ENCODE results near the gene ADNP2. TPM values are rescaled to one million over a fixed set of nuclear protein-coding genes. Genes with fewer than 3 reads are reported as not detected.

The ADNP2 gene
- total RNA-seq, 1 experiment from 2014 or later, result 40.5 TPM

DNA sequence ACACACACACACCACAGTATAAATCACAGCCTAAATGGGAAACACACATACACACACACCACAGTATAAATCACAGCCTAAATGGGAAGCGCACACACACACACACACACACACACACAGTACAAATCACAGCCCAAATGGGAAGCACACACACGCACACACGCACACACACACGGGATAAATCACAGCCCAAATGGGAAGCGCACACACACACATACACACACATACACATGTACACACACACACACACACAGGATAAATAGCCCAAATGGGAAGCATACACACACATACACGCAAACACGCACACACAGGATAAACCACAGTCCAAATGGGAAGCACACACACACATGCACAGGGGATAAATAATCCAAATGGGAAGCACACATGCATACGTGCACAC, 68.1 kb downstream of the ADNP2 start:
- in situ Hi-C loops (cut with HindIII; ENCODE audit: low pct_unique_long_range_greater_than_20kb, low sequenced_read_pairs), result no loop called here
- Histone ChIP-seq H3K27ac (ENCODE audit: low read length) (no peak overlapping the region), H3K36me3 (ENCODE audit: control insufficient read depth, insufficient read depth, low read length) (no peaks in the 10 kb centered on the region), H3K4me3 (ENCODE audit: low read depth in 2 of 2, low read length in 2 of 2) (no peak overlapping the region), H3K27me3 (ENCODE audit: control insufficient read depth, insufficient read depth, low read length) (no peaks in the 10 kb centered on the region), H3K4me1 (ENCODE audit: control insufficient read depth, insufficient read depth, low read length) (0 out of 2 replicates have a peak, but pooled peaks cover 6% of the 10 kb centered on the region), H3K9me3 (ENCODE audit: control insufficient read depth, insufficient read depth, low read depth, low read length) (no peaks in the 10 kb centered on the region)
- no peak for DNase-seq (ENCODE audit: low read depth, low spot score)
- intact Hi-C loops (cut with micrococcal nuclease; ENCODE audit: unreplicated experiment), result no loop called here
- CTCF ChIA-PET, result no interaction called here
- no peak for ATAC-seq
- TF ChIP-seq POLR2AphosphoS5 (IDR thresholded peaks at IDR 0.05; ENCODE audit: low read depth, low read length) (no peak), TCF7L2 (IDR thresholded peaks at IDR 0.05; ENCODE audit: low read depth, low read length) (no peak), REST (IDR thresholded peaks at IDR 0.05; ENCODE audit: insufficient read depth in 1 of 2, low read depth in 2 of 2, low read length in 1 of 2) (no peak)
- BruUV-seq (replicated peaks), result no TSS peak
- POLR2A ChIA-PET, result no interaction called here

DNA sequence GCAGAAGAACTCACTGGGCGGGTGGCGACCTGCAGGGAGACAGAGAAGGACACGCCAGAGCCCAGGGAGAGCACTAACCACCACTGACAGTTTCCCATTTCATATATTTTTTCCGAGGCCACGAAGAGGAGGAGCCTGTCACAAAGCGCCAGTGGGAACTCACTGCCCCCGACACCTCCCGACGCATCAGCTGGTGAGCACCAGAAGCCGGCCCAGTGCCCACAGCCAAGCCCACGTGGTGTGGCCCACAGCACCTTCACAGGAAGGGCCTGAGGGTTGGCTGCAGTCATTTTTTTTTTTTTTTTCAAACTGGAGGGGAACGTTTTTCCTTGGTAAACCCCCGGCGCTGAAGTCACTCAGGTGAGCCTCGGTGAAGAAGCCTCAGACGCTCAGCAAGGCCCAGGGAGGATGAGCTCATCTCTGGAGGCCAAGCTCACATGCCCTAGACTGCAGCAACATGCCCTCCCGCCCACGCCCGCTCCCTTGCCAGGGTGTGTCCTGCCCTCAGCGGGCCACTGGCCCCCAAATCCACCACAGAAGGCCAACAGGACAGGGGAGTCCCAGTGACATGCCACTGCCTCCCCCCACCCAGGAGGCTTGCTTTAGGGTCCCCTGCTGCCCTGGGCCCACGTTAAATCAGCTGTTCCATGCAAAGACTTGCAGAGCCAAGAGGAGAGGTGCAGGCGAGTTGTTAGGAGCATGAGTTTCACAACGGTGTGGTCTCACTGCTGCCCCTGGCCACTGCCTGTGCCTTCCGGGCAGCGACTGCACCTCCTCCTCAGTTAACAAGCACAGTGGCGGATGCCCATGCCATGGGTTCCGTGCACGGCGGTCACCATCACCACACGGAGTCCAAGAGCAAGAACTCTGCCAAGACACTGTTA, 70.1 kb downstream of the ADNP2 start:
- POLR2A ChIA-PET, result interaction anchor here (0.6 kb wide), 1 partner anchor 205 kb away, joined by 10 read pairs; no protein-coding TSS in a partner anchor
- in situ Hi-C loops (cut with HindIII; ENCODE audit: low pct_unique_long_range_greater_than_20kb, low sequenced_read_pairs), result no loop called here
- no peak for ATAC-seq
- Histone ChIP-seq H3K4me3 (ENCODE audit: low read depth in 2 of 2, low read length in 2 of 2) (no peak overlapping the region), H3K27me3 (ENCODE audit: control insufficient read depth, insufficient read depth, low read length) (no peaks in the 10 kb centered on the region), H3K27ac (ENCODE audit: low read length) (no peak overlapping the region), H3K9me3 (ENCODE audit: control insufficient read depth, insufficient read depth, low read depth, low read length) (no peaks in the 10 kb centered on the region), H3K4me1 (ENCODE audit: control insufficient read depth, insufficient read depth, low read length) (0 out of 2 replicates have a peak, but pooled peaks cover 6% of the 10 kb centered on the region), H3K36me3 (ENCODE audit: control insufficient read depth, insufficient read depth, low read length) (no peaks in the 10 kb centered on the region)
- no TSS peak for BruUV-seq (replicated peaks)
- TF ChIP-seq TCF7L2 (IDR thresholded peaks at IDR 0.05; ENCODE audit: low read depth, low read length), result no peak
- no peak for TF ChIP-seq REST (IDR thresholded peaks at IDR 0.05; ENCODE audit: insufficient read depth in 1 of 2, low read depth in 2 of 2, low read length in 1 of 2)
- no peak for TF ChIP-seq SIN3A (IDR thresholded peaks at IDR 0.05; ENCODE audit: borderline replicate concordance, insufficient read depth, low read depth, low read length)
- TF ChIP-seq POLR2AphosphoS5 (IDR thresholded peaks at IDR 0.05; ENCODE audit: low read depth, low read length), result no peak
- TF ChIP-seq, protein P1, sequence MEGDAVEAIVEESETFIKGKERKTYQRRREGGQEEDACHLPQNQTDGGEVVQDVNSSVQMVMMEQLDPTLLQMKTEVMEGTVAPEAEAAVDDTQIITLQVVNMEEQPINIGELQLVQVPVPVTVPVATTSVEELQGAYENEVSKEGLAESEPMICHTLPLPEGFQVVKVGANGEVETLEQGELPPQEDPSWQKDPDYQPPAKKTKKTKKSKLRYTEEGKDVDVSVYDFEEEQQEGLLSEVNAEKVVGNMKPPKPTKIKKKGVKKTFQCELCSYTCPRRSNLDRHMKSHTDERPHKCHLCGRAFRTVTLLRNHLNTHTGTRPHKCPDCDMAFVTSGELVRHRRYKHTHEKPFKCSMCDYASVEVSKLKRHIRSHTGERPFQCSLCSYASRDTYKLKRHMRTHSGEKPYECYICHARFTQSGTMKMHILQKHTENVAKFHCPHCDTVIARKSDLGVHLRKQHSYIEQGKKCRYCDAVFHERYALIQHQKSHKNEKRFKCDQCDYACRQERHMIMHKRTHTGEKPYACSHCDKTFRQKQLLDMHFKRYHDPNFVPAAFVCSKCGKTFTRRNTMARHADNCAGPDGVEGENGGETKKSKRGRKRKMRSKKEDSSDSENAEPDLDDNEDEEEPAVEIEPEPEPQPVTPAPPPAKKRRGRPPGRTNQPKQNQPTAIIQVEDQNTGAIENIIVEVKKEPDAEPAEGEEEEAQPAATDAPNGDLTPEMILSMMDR (IDR thresholded peaks at IDR 0.05), result no peak
- DNase-seq (ENCODE audit: low read depth, low spot score), result no peak
- CTCF ChIA-PET, result no interaction called here
- intact Hi-C loops (cut with micrococcal nuclease; ENCODE audit: unreplicated experiment), result no loop called here
